ENCODE results near the gene QSOX2. TPM values are rescaled to one million over a fixed set of nuclear protein-coding genes. Genes with fewer than 3 reads are reported as not detected.

The QSOX2 gene
- polyA plus RNA-seq, 1 experiment = 14.7 TPM

GRCh38 chr9:136169495-136169894, 76.1 kb downstream of the QSOX2 start:
- POLR2A ChIA-PET = no interaction called here
- Histone ChIP-seq H3K9me3 (ENCODE audit: control insufficient read depth, insufficient read depth, low read length) (no peaks in the 10 kb centered on the region; the same call in 1 of the 2 replicates), H3K27me3 (ENCODE audit: control insufficient read depth, insufficient read depth, low read length) (peaks cover 30% of the 10 kb centered on the region), H3K4me3 (ENCODE audit: low read depth, low read length) (no peak overlapping the region), H3K27ac (ENCODE audit: low read depth, low read length) (no peak overlapping the region)
- DNase-seq (ENCODE audit: low read depth, low spot score) = no peak
- CTCF ChIA-PET = interaction anchor here (1.0 kb wide), 1 partner anchor 114 kb away, joined by 3 read pairs; no protein-coding TSS in a partner anchor
- TF ChIP-seq CTCF (IDR thresholded peaks at IDR 0.05; ENCODE audit: low read depth, low read length) = no peak

GRCh38 chr9:136163248-136163850, 82.3 kb downstream of the QSOX2 start:
- H3K9me3 ChIP-seq (ENCODE audit: control insufficient read depth, insufficient read depth, low read length) = no peaks in the 10 kb centered on the region
- H3K27ac ChIP-seq (ENCODE audit: low read depth, low read length) = no peak overlapping the region
- peaks cover 22% of the 10 kb centered on the region for H3K27me3 ChIP-seq (ENCODE audit: control insufficient read depth, insufficient read depth, low read length)
- H3K4me3 ChIP-seq (ENCODE audit: low read depth, low read length) = no peak overlapping the region
- no peak for TF ChIP-seq CTCF (IDR thresholded peaks at IDR 0.05; ENCODE audit: low read depth, low read length)
- ChIA-PET CTCF (no interaction called here), POLR2A (no interaction called here)
- DNase-seq (ENCODE audit: low read depth, low spot score) = no peak

GRCh38 chr9:136160995-136161610, 84.5 kb downstream of the QSOX2 start:
- H3K27me3 ChIP-seq (ENCODE audit: control insufficient read depth, insufficient read depth, low read length) = peaks cover 42% of the 10 kb centered on the region
- DNase-seq (ENCODE audit: low read depth, low spot score) = no peak
- H3K4me3 ChIP-seq (ENCODE audit: low read depth, low read length) = no peak overlapping the region
- no peaks in the 10 kb centered on the region; the same call in 1 of the 2 replicates for H3K9me3 ChIP-seq (ENCODE audit: control insufficient read depth, insufficient read depth, low read length)
- no peak for TF ChIP-seq CTCF (IDR thresholded peaks at IDR 0.05; ENCODE audit: low read depth, low read length)
- CTCF ChIA-PET = no interaction called here
- POLR2A ChIA-PET = no interaction called here
- H3K27ac ChIP-seq (ENCODE audit: low read depth, low read length) = no peak overlapping the region

- ChIA-PET CTCF (no interaction called here), POLR2A (no interaction called here)
- no peaks in the 10 kb centered on the region; the same call in 1 of the 2 replicates for H3K9me3 ChIP-seq (ENCODE audit: control insufficient read depth, insufficient read depth, low read length)
- peaks cover 48% of the 10 kb centered on the region for H3K27me3 ChIP-seq (ENCODE audit: control insufficient read depth, insufficient read depth, low read length)
- no peak for TF ChIP-seq CTCF (IDR thresholded peaks at IDR 0.05; ENCODE audit: low read depth, low read length)
- no peak for DNase-seq (ENCODE audit: low read depth, low spot score)
- no peak overlapping the region for H3K27ac ChIP-seq (ENCODE audit: low read depth, low read length)
- H3K4me3 ChIP-seq (ENCODE audit: low read depth, low read length) = no peak overlapping the region
Observed at GRCh38 chr9:136160381-136160841, 85.2 kb downstream of the QSOX2 start.

- H3K9me3 ChIP-seq (ENCODE audit: control insufficient read depth, insufficient read depth, low read length) = peaks cover 2% of the 10 kb centered on the region
- peaks cover 52% of the 10 kb centered on the region for H3K27me3 ChIP-seq (ENCODE audit: control insufficient read depth, insufficient read depth, low read length)
- POLR2A ChIA-PET = no interaction called here
- CTCF ChIA-PET = interaction anchor here (1.1 to 1.2 kb wide), 2 partner anchors 10 to 27 kb away, joined by 3 to 4 read pairs; no protein-coding TSS in a partner anchor
- H3K4me3 ChIP-seq (ENCODE audit: low read depth, low read length) = no peak overlapping the region
- DNase-seq (ENCODE audit: low read depth, low spot score) = no peak
- H3K27ac ChIP-seq (ENCODE audit: low read depth, low read length) = no peak overlapping the region
- no peak for TF ChIP-seq CTCF (IDR thresholded peaks at IDR 0.05; ENCODE audit: low read depth, low read length)
Observed at GRCh38 chr9:136159851-136160250, 85.8 kb downstream of the QSOX2 start.

Data from AG04450 (cell line).